Measurements from ENCODE around the gene ADARB2. TPM values are rescaled to one million over a fixed set of nuclear protein-coding genes. Genes with fewer than 3 reads are reported as not detected.

ADARB2 gene
- total and polyA plus RNA-seq, 10 of the 15 experiments (the other 5 are each of a cell fraction or from before 2014, with no cell fraction given): 0.02 to 4.1 (median 0.76) TPM

DNA sequence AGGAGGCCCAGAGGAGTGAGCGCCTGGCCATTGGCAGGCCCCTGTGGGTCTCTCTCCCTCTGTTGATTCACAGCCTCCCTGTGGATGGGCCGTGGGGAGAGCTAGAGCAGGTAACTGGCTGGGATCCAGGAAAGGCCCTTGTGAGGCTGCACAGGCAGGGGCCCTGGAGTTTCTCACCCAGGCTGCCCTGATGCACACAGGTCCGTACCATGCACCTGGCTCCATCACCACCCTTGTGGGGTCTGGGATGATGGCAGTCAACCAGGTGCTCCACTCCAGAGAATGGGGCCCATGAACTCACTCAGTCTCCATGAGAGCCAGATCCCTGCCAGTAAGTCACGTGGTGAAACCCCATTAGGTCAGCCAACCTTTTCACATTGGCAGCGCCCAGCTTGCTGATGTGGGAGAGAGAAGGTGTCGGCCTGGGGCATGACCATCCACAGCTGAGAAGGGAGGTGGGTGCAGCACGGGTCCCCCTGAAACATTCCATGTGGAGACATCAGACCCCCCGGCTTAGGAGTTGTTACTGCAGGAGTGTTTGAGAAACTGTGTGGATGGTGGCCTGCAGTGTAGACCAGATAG, 320.8 kb downstream of the ADARB2 start:
- SMC1A ChIA-PET (ENCODE audit: uncharacterized antibody, unreplicated experiment): no interaction called here
- H3K36me3 ChIP-seq (ENCODE audit: control insufficient read depth in 2 of 2, insufficient read depth in 2 of 2, low read length in 1 of 2): no peaks in the 10 kb centered on the region
- no peak overlapping the region for H3K9ac ChIP-seq (ENCODE audit: control insufficient read depth, insufficient read depth, low read length)
- TF ChIP-seq, protein P1, sequence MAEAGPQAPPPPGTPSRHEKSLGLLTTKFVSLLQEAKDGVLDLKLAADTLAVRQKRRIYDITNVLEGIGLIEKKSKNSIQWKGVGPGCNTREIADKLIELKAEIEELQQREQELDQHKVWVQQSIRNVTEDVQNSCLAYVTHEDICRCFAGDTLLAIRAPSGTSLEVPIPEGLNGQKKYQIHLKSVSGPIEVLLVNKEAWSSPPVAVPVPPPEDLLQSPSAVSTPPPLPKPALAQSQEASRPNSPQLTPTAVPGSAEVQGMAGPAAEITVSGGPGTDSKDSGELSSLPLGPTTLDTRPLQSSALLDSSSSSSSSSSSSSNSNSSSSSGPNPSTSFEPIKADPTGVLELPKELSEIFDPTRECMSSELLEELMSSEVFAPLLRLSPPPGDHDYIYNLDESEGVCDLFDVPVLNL (IDR thresholded peaks at IDR 0.05; ENCODE audit: low read depth, low read length): no peak
- TF ChIP-seq CBFB (IDR thresholded peaks at IDR 0.05; ENCODE audit: low read depth): no peak
- TF ChIP-seq PAX5 (IDR thresholded peaks at IDR 0.05; ENCODE audit: borderline replicate concordance, low read depth, low read length): no peak
- TF ChIP-seq STAT3 (IDR thresholded peaks at IDR 0.05; ENCODE audit: low read depth, low read length): no peak
- no peak for TF ChIP-seq POLR2AphosphoS2 (IDR thresholded peaks at IDR 0.05; ENCODE audit: low read depth, low read length)
- TF ChIP-seq RAD21 (IDR thresholded peaks at IDR 0.05; ENCODE audit: insufficient read depth, low read depth, low read length): no peak
- TF ChIP-seq ZNF24 (IDR thresholded peaks at IDR 0.05): no peak
- TF ChIP-seq, protein P2, sequence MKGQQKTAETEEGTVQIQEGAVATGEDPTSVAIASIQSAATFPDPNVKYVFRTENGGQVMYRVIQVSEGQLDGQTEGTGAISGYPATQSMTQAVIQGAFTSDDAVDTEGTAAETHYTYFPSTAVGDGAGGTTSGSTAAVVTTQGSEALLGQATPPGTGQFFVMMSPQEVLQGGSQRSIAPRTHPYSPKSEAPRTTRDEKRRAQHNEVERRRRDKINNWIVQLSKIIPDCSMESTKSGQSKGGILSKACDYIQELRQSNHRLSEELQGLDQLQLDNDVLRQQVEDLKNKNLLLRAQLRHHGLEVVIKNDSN (IDR thresholded peaks at IDR 0.05; ENCODE audit: borderline replicate concordance, extremely low read length, insufficient read depth, low read depth, low read length): no peak
- TF ChIP-seq CHD2 (IDR thresholded peaks at IDR 0.05; ENCODE audit: borderline replicate concordance, low read depth, low read length): no peak
- TF ChIP-seq, protein P3, sequence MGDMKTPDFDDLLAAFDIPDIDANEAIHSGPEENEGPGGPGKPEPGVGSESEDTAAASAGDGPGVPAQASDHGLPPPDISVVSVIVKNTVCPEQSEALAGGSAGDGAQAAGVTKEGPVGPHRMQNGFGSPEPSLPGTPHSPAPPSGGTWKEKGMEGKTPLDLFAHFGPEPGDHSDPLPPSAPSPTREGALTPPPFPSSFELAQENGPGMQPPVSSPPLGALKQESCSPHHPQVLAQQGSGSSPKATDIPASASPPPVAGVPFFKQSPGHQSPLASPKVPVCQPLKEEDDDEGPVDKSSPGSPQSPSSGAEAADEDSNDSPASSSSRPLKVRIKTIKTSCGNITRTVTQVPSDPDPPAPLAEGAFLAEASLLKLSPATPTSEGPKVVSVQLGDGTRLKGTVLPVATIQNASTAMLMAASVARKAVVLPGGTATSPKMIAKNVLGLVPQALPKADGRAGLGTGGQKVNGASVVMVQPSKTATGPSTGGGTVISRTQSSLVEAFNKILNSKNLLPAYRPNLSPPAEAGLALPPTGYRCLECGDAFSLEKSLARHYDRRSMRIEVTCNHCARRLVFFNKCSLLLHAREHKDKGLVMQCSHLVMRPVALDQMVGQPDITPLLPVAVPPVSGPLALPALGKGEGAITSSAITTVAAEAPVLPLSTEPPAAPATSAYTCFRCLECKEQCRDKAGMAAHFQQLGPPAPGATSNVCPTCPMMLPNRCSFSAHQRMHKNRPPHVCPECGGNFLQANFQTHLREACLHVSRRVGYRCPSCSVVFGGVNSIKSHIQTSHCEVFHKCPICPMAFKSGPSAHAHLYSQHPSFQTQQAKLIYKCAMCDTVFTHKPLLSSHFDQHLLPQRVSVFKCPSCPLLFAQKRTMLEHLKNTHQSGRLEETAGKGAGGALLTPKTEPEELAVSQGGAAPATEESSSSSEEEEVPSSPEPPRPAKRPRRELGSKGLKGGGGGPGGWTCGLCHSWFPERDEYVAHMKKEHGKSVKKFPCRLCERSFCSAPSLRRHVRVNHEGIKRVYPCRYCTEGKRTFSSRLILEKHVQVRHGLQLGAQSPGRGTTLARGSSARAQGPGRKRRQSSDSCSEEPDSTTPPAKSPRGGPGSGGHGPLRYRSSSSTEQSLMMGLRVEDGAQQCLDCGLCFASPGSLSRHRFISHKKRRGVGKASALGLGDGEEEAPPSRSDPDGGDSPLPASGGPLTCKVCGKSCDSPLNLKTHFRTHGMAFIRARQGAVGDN (IDR thresholded peaks at IDR 0.05): no peak
- TF ChIP-seq, protein P4, sequence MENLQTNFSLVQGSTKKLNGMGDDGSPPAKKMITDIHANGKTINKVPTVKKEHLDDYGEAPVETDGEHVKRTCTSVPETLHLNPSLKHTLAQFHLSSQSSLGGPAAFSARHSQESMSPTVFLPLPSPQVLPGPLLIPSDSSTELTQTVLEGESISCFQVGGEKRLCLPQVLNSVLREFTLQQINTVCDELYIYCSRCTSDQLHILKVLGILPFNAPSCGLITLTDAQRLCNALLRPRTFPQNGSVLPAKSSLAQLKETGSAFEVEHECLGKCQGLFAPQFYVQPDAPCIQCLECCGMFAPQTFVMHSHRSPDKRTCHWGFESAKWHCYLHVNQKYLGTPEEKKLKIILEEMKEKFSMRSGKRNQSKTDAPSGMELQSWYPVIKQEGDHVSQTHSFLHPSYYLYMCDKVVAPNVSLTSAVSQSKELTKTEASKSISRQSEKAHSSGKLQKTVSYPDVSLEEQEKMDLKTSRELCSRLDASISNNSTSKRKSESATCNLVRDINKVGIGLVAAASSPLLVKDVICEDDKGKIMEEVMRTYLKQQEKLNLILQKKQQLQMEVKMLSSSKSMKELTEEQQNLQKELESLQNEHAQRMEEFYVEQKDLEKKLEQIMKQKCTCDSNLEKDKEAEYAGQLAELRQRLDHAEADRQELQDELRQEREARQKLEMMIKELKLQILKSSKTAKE (IDR thresholded peaks at IDR 0.05; ENCODE audit: low read depth, poor library complexity, severe bottlenecking): no peak
- no peak for TF ChIP-seq BRCA1 (IDR thresholded peaks at IDR 0.05; ENCODE audit: low read depth, low read length)
- TF ChIP-seq NFXL1 (IDR thresholded peaks at IDR 0.05; ENCODE audit: borderline replicate concordance): no peak
- TF ChIP-seq, protein P5, sequence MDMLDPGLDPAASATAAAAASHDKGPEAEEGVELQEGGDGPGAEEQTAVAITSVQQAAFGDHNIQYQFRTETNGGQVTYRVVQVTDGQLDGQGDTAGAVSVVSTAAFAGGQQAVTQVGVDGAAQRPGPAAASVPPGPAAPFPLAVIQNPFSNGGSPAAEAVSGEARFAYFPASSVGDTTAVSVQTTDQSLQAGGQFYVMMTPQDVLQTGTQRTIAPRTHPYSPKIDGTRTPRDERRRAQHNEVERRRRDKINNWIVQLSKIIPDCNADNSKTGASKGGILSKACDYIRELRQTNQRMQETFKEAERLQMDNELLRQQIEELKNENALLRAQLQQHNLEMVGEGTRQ (IDR thresholded peaks at IDR 0.05; ENCODE audit: borderline replicate concordance, low read depth, low read length): no peak
- no peak for TF ChIP-seq KDM1A (IDR thresholded peaks at IDR 0.05; ENCODE audit: borderline replicate concordance)
- FAIRE-seq (no peak), DNase-seq (ENCODE audit: low read depth, low spot score) (no peak), ATAC-seq (no peak)
- H3K4me2 ChIP-seq (ENCODE audit: control insufficient read depth, insufficient read depth): no peak overlapping the region
- no peak overlapping the region for H2AFZ ChIP-seq (ENCODE audit: control insufficient read depth, low read depth, low read length)
- H3K9me3 ChIP-seq (replicated peaks; ENCODE audit: control insufficient read depth, insufficient read depth, low read length): no peaks in the 10 kb centered on the region
- intact Hi-C loops (cut with micrococcal nuclease; ENCODE audit: unreplicated experiment) (no loop called here), in situ Hi-C loops (cut with MboI) (no loop called here)
- POLR2A ChIA-PET: no interaction called here
- 33% methylated on average over 8 of the region's 8 CpGs for WGBS (ENCODE audit: insufficient coverage, insufficient replicate concordance, low lambda C conversion rate, missing lambda C conversion rate)
- no peaks in the 10 kb centered on the region for H4K20me1 ChIP-seq (ENCODE audit: control insufficient read depth, insufficient read depth)
- no peak overlapping the region for H3K4me3 ChIP-seq
- BruUV-seq (replicated peaks): no TSS peak
- H3K4me1 ChIP-seq (ENCODE audit: control insufficient read depth, insufficient read depth, low read length): no peaks in the 10 kb centered on the region
- no peak overlapping the region for H3K27ac ChIP-seq (ENCODE audit: control insufficient read depth, insufficient read depth)
- H3K79me2 ChIP-seq (ENCODE audit: control insufficient read depth, insufficient read depth, low read length): no peaks in the 10 kb centered on the region
- RAD21 ChIA-PET (ENCODE audit: unreplicated experiment): no interaction called here
- CTCF ChIA-PET: no interaction called here
- H3K27me3 ChIP-seq (replicated peaks in 1 of 2; ENCODE audit: control insufficient read depth in 2 of 2, insufficient read depth in 2 of 2, low read length in 1 of 2): no peaks in the 10 kb centered on the region; a peak in 1 of 4 replicates

All from GM12878 (cell line).